Measurements from ENCODE around the gene FOXK1.

GRCh38 chr7:4759211-4759610 lies 77.1 kb downstream of the FOXK1 start:
- no peak for TF ChIP-seq CTCF (IDR thresholded peaks at IDR 0.05)
- TF ChIP-seq POLR2A (IDR thresholded peaks at IDR 0.05) = no peak
- TF ChIP-seq POLR2AphosphoS5 (IDR thresholded peaks at IDR 0.05) = no peak

All from prostate gland (tissue), 2 donors.